C4-2B (cell line): Measurements from ENCODE around the gene CABP2.

Experiments used
- ZFX ChIP-seq: fragments of 450-650 bp; IDR thresholded peaks from 2 replicates; pipeline ENCODE4 v1.6.1; 2017
- TF ChIP-seq, protein P1 (sequence below): fragments of 450-650 bp; conservative IDR thresholded peaks from 2 replicates; pipeline ENCODE4 v1.5.1; 2017; ENCODE audit warnings: mild to moderate bottlenecking

- TF ChIP-seq, protein P1, sequence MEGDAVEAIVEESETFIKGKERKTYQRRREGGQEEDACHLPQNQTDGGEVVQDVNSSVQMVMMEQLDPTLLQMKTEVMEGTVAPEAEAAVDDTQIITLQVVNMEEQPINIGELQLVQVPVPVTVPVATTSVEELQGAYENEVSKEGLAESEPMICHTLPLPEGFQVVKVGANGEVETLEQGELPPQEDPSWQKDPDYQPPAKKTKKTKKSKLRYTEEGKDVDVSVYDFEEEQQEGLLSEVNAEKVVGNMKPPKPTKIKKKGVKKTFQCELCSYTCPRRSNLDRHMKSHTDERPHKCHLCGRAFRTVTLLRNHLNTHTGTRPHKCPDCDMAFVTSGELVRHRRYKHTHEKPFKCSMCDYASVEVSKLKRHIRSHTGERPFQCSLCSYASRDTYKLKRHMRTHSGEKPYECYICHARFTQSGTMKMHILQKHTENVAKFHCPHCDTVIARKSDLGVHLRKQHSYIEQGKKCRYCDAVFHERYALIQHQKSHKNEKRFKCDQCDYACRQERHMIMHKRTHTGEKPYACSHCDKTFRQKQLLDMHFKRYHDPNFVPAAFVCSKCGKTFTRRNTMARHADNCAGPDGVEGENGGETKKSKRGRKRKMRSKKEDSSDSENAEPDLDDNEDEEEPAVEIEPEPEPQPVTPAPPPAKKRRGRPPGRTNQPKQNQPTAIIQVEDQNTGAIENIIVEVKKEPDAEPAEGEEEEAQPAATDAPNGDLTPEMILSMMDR, result no peak
- no peak for TF ChIP-seq ZFX
These were observed 31.8 kb downstream of the CABP2 start for GRCh38 chr11:67491276-67492068.
